Smooth muscle cell (in vitro differentiated cells): Measurements from ENCODE around the gene ACAD10. TPM values are rescaled to one million over a fixed set of nuclear protein-coding genes. Genes with fewer than 3 reads are reported as not detected.

Experiments
- DNase-seq: peaks from one replicate; lab custom pipeline; 2025; ENCODE audit not compliant: unreplicated experiment; lab: John Stamatoyannopoulos, UW
- H2AFZ ChIP-seq: fragments of 200-600 bp; sonication (generic); 2 replicates; pipeline ENCODE4 v1.6.0; 2016; ENCODE audit warnings: antibody characterized with exemption, low read depth, mild to moderate bottlenecking
- H3F3A ChIP-seq: fragments of 200-600 bp; sonication (generic); 2 replicates; pipeline ENCODE4 v1.6.0; 2017; ENCODE audit warnings: antibody characterized with exemption, low read depth
- H3K27ac ChIP-seq: fragments of 200-600 bp; sonication (generic); 2 replicates; pipeline ENCODE4 v1.5.1; 2016; ENCODE audit warnings: low read depth, mild to moderate bottlenecking
- H3K27me3 ChIP-seq: fragments of 200-600 bp; sonication (generic); 2 replicates; pipeline ENCODE4 v1.6.1; 2016; ENCODE audit warnings: low read depth, mild to moderate bottlenecking
- H3K36me3 ChIP-seq: fragments of 200-600 bp; sonication (generic); 2 replicates; pipeline ENCODE4 v1.5.1; 2016; ENCODE audit warnings: low read depth
- H3K4me1 ChIP-seq: fragments of 200-600 bp; sonication (generic); 2 replicates; pipeline ENCODE4 v1.5.1; 2016; ENCODE audit warnings: low read depth
- H3K4me2 ChIP-seq: fragments of 200-600 bp; sonication (generic); 2 replicates; pipeline ENCODE4 v1.6.0; 2016; ENCODE audit warnings: mild to moderate bottlenecking
- H3K4me3 ChIP-seq: fragments of 200-600 bp; sonication (generic); 2 replicates; pipeline ENCODE4 v1.5.1; 2016; ENCODE audit warnings: mild to moderate bottlenecking
- H3K79me2 ChIP-seq: fragments of 200-600 bp; sonication (generic); 2 replicates; pipeline ENCODE4 v1.6.0; 2016; ENCODE audit warnings: low read depth, mild to moderate bottlenecking
- H3K9ac ChIP-seq: fragments of 200-600 bp; sonication (generic); 2 replicates; pipeline ENCODE4 v1.6.0; 2016; ENCODE audit warnings: low read depth
- H3K9me3 ChIP-seq: fragments of 200-600 bp; sonication (generic); replicated peaks from 2 replicates; pipeline ENCODE4 v1.5.1; 2016; ENCODE audit warnings: low read depth
- H4K20me1 ChIP-seq: fragments of 200-600 bp; sonication (generic); 2 replicates; pipeline ENCODE4 v1.6.0; 2016; ENCODE audit warnings: low read depth
- WGBS: methylation state at CpG from one replicate; pipeline ENCODE4 v1.1.7; 2016; ENCODE audit warnings: low lambda C conversion rate; 5-methylcytosine and 5-hydroxymethylcytosine counted together
- polyA plus RNA-seq: library from polyadenylated mRNA; unstranded; fragments of >200 nt; fragmentation: Nextera tagmentation; extraction: Ambion mirVana; gene quantifications from 2 replicates; pipeline ENCODE4 v1.2.1, GENCODE V29; 2016
- total RNA-seq: library from RNA; depleted of rRNA; stranded (reverse); fragments of >200 nt; gene quantifications from 2 replicates; pipeline ENCODE4 v1.2.3, GENCODE V29; 2014
- TF ChIP-seq, protein P1 (sequence below): fragments of 200-600 bp; sonication (generic); IDR thresholded peaks from 2 replicates; pipeline ENCODE4 v1.5.1; 2017; ENCODE audit warnings: borderline replicate concordance, mild to moderate bottlenecking, antibody characterized with exemption; ENCODE audit not compliant: insufficient read depth, poor library complexity, severe bottlenecking

The ACAD10 gene
- total and polyA plus RNA-seq, 2 experiments from 2014 or later: 13.4 to 14.9 TPM

- Histone ChIP-seq H3K27ac (no peak overlapping the region), H3K4me2 (no peak overlapping the region), H3K9ac (no peak overlapping the region), H4K20me1 (no peaks in the 10 kb centered on the region), H3K27me3 (no peaks in the 10 kb centered on the region), H3K4me1 (no peaks in the 10 kb centered on the region), H2AFZ (no peak overlapping the region), H3K79me2 (no peaks in the 10 kb centered on the region), H3K9me3 (no peaks in the 10 kb centered on the region), H3K4me3 (no peak overlapping the region), H3F3A (no peaks in the 10 kb centered on the region), H3K36me3 (peaks cover 17% of the 10 kb centered on the region)
- DNase-seq: no peak
- 75% methylated on average over 4 of the region's 4 CpGs for whole genome bisulfite sequencing
- TF ChIP-seq, protein P1, sequence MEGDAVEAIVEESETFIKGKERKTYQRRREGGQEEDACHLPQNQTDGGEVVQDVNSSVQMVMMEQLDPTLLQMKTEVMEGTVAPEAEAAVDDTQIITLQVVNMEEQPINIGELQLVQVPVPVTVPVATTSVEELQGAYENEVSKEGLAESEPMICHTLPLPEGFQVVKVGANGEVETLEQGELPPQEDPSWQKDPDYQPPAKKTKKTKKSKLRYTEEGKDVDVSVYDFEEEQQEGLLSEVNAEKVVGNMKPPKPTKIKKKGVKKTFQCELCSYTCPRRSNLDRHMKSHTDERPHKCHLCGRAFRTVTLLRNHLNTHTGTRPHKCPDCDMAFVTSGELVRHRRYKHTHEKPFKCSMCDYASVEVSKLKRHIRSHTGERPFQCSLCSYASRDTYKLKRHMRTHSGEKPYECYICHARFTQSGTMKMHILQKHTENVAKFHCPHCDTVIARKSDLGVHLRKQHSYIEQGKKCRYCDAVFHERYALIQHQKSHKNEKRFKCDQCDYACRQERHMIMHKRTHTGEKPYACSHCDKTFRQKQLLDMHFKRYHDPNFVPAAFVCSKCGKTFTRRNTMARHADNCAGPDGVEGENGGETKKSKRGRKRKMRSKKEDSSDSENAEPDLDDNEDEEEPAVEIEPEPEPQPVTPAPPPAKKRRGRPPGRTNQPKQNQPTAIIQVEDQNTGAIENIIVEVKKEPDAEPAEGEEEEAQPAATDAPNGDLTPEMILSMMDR: no peak
Observed at GRCh38 chr12:111656016-111656415, 29.8 kb upstream of the ACAD10 start.

- Histone ChIP-seq H3K79me2 (no peaks in the 10 kb centered on the region), H3K4me1 (no peaks in the 10 kb centered on the region), H2AFZ (no peak overlapping the region), H3F3A (no peaks in the 10 kb centered on the region), H3K27me3 (no peaks in the 10 kb centered on the region), H3K4me3 (no peak overlapping the region), H3K9ac (no peak overlapping the region), H3K27ac (no peak overlapping the region), H3K9me3 (no peaks in the 10 kb centered on the region), H4K20me1 (no peaks in the 10 kb centered on the region), H3K4me2 (no peak overlapping the region), H3K36me3 (peaks cover 8% of the 10 kb centered on the region)
- TF ChIP-seq, protein P1: no peak
- no peak for DNase-seq
- over 99% methylated on average over 5 of the region's 5 CpGs for WGBS
Observed at GRCh38 chr12:111664499-111664898, 21.4 kb upstream of the ACAD10 start.

DNA sequence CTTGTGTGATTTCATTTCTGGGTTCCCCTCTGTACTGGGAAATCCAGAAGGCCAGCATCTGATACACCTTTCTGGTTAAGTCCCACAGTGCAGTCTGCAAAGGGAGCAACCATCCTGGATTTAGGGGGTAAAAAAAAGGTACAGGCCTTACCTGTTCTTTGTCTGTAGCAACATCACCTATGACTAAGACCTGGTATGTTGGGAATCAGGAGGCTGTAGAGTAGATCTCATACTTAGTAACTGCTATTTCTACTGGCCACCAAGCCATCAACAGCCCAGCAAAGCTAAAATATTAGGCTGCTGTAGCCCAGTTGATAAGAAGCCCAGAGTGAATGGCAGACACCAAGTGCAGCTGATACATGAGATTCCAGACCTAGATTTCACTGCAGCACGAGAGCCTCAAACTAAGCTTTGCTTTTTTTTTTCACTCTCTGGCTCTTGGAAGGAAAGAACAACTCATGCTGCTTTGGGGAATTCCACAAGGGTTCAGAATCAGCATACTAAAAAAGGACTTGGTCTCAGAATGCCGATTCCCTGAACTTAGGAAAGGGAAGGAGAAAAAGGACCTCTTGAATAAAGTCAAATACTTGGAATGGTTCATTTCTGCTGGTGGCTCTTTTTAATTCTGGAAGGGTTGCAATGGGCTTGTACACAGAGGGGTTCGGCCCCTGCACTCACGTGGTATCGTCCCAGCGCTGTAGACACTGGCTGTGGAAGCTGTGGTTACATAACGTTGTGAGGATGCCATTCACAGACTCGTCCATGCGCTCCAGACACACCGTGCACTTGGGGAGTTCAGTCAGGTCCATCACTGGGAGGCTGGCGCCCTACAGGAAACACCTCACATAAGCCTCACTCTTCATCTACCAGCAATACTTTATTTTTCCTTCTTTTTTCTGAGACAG, 20.6 kb upstream of the ACAD10 start:
- Histone ChIP-seq H4K20me1 (no peaks in the 10 kb centered on the region), H3K4me2 (no peak overlapping the region), H3K79me2 (no peaks in the 10 kb centered on the region), H3K4me1 (no peaks in the 10 kb centered on the region), H3K27me3 (no peaks in the 10 kb centered on the region), H3F3A (no peaks in the 10 kb centered on the region), H3K9ac (no peak overlapping the region), H2AFZ (no peak overlapping the region), H3K36me3 (peaks cover 10% of the 10 kb centered on the region), H3K4me3 (no peak overlapping the region), H3K27ac (no peak overlapping the region), H3K9me3 (no peaks in the 10 kb centered on the region)
- no peak for DNase-seq
- 88% methylated on average over 11 of the region's 11 CpGs for WGBS
- TF ChIP-seq, protein P1: no peak
